Heart right ventricle (tissue), 16 donors: Measurements from ENCODE around the gene EHBP1. TPM values are rescaled to one million over a fixed set of nuclear protein-coding genes. Genes with fewer than 3 reads are reported as not detected.

Source experiments
- ATAC-seq, 8 donors: fragments of 200-7000 bp; cut with Tn5 transposase; one replicate each; pipeline ENCODE4 v1.9.1; 2020; ENCODE audit warnings: mild to moderate bottlenecking in 8 of 8, moderate library complexity in 8 of 8, moderate number of reproducible peaks in 1 of 8
- DNase-seq, 2 donors: peaks; one replicate each; pipeline ENCODE4 v3.0.0-alpha.2; 2020
- H3K27ac ChIP-seq, 10 donors: fragments of 200-600 bp; sonication (generic) in 2 of 10; one replicate each; pipeline versions ENCODE4 v1.5.0 to v1.8.0; 2020 to 2022; ENCODE audit warnings: mild to moderate bottlenecking in 3 of 10
- H3K27me3 ChIP-seq, 7 donors: fragments of 200-600 bp; one replicate each; pipeline ENCODE4 v1.8.0; 2021 to 2022; ENCODE audit warnings: mild to moderate bottlenecking in 2 of 7
- H3K36me3 ChIP-seq, 9 donors: fragments of 200-600 bp; sonication (generic) in 1 of 9; one replicate each; pipeline versions ENCODE4 v1.5.0 to v1.8.0; 2020 to 2022; ENCODE audit warnings: mild to moderate bottlenecking in 2 of 9
- H3K4me1 ChIP-seq, 9 donors: fragments of 200-600 bp; sonication (generic) in 1 of 9; one replicate each; pipeline versions ENCODE4 v1.5.0 to v1.8.0; 2020 to 2022; ENCODE audit warnings: mild to moderate bottlenecking in 4 of 9
- H3K4me3 ChIP-seq, 10 donors: fragments of 200-600 bp; sonication (generic) in 2 of 10; one replicate each; pipeline versions ENCODE4 v1.5.0 to v1.8.0; 2020 to 2022; ENCODE audit warnings: mild to moderate bottlenecking in 7 of 10, moderate library complexity in 2 of 10
- H3K9me3 ChIP-seq, 11 donors: fragments of 200-600 bp in 10 of 11; sonication (generic) in 2 of 11; one replicate each; pipeline versions ENCODE4 v1.5.0 to v1.8.0; 2013 to 2022; ENCODE audit warnings: mild to moderate bottlenecking in 2 of 11, control low read depth in 1 of 11, moderate library complexity in 1 of 11
- CTCF ChIP-seq, 9 donors: fragments of 200-600 bp; sonication (generic) in 2 of 9; IDR thresholded peaks; one replicate each; pipeline versions ENCODE4 v1.5.0 to v1.8.0; 2021 to 2022; ENCODE audit warnings: antibody characterized with exemption in 9 of 9, mild to moderate bottlenecking in 5 of 9, moderate library complexity in 1 of 9
- WGBS, 2 donors: extraction: QIAGEN DNeasy Blood & Tissue Kit; methylation state at CpG; one replicate each; pipeline ENCODE4 v1.1.7; 2013; ENCODE audit warnings: inconsistent platforms in 1 of 2; 5-methylcytosine and 5-hydroxymethylcytosine counted together
- intact Hi-C, 10 donors: fragments of 100-400 bp; cut with DNase I; formaldehyde crosslinking; loops; one replicate each; pipeline versions ENCODE4 v1.11.1 to v1.14.2; 2022
- polyA plus RNA-seq, 2 donors: library from polyadenylated mRNA; stranded (reverse); fragments of 200-250 nt; gene quantifications; one replicate each; pipeline ENCODE4 v1.2.3, GENCODE V29; 2013
- total RNA-seq, 10 donors: library from RNA; stranded (reverse); fragmentation: NEBNext Ultra II Directional in 3 of 10; extraction: Animal tissue kit (Norgen Biotek cat#: 25700) in 3 of 10; gene quantifications; one replicate each; pipeline versions ENCODE4 v1.2.1 to v1.2.4, GENCODE V29; 2021 to 2023
- donor health status: Arrhythmogenic right ventricular cardiomyopathy.
- donor health status: ischemic (EF 13 %, LVEDD 7.1; RV severe dilation, severe dysfunction).
- donor health status: healthy with polysubstance abuse.
- donor health status: DM: no; HTN: yes; CAD: no.
- donor health status: DM: no; HTN: no; CAD: no.
- donor health status: ischemic (EF 25% LVEDD 6.9; RV normal size, moderate dysfunction).
- donor health status: ischemic (EF 25% LVEDD 5.7; RV mildly dilated, moderate dysfunction).
- donor health status: healthy.
- donor health status: DM: yes; HTN: yes; CAD: no.
- donor health status: Ischemic cardiomyopathy.
- donor health status: ischemic (EF 35%, LVEDD 5.7; RV mildly dilated, moderate dysfunction).
- donor health status: nonischemic (EF 11% LVEDD 7.7; RV severe dilation, severe dysfunction).
- donor health status: DM: yes; HTN: yes; CAD: no.
- donor health status: PGD.
- donor health status: ischemic (EF 29% LVEDD 5.4; RV normal size, mild dysfunction).
- donor health status: nonischemic (EF 23%, LVEDD 6.1; RV moderate dilation, normal function).

The EHBP1 gene
- total and polyA plus RNA-seq, 12 donors = 7.8 to 26.1 (median 20.1) TPM

GRCh38 chr2:62801110-62801509 is 95.6 kb downstream of the EHBP1 start:
- H3K27me3 ChIP-seq = no peaks in the 10 kb centered on the region
- no peak overlapping the region for H3K4me3 ChIP-seq
- peaks cover 0 to 5% (median 0%) of the 10 kb centered on the region in 9 donors for H3K4me1 ChIP-seq
- ATAC-seq (no peak), DNase-seq (no peak)
- peaks cover 0 to 7% (median 0%) of the 10 kb centered on the region in 9 donors for H3K36me3 ChIP-seq
- no peak overlapping the region for H3K27ac ChIP-seq
- TF ChIP-seq CTCF (IDR thresholded peaks at IDR 0.05) = no peak
- no peaks in the 10 kb centered on the region for H3K9me3 ChIP-seq
- 91 to 96% methylated on average over 4 of the region's 4 CpGs for WGBS, 2 donors
- intact Hi-C loops = loop anchor here in 1 of 10 donors (10.0 kb wide), 1 partner anchor 134 kb away; no protein-coding TSS in a partner anchor

- peaks cover 0 to 5% (median 0%) of the 10 kb centered on the region in 9 donors for H3K4me1 ChIP-seq
- H3K4me3 ChIP-seq = no peak overlapping the region
- no peak overlapping the region for H3K27ac ChIP-seq
- DNase-seq (no peak), ATAC-seq (no peak)
- H3K9me3 ChIP-seq = peaks cover 0 to 3% (median 0%) of the 10 kb centered on the region in 11 donors
- TF ChIP-seq CTCF (IDR thresholded peaks at IDR 0.05) = no peak
- 73 to 83% methylated on average over 4 of the region's 4 CpGs for WGBS, 2 donors
- H3K27me3 ChIP-seq = no peaks in the 10 kb centered on the region
- intact Hi-C loops = loop anchor here in 1 of 10 donors (10.0 kb wide), 1 partner anchor 133 kb away; no protein-coding TSS in a partner anchor
- peaks cover 0 to 12% (median 0%) of the 10 kb centered on the region in 9 donors for H3K36me3 ChIP-seq
Observed at GRCh38 chr2:62801814-62802523, 96.5 kb downstream of the EHBP1 start.

GRCh38 chr2:62803961-62804360 is 98.4 kb downstream of the EHBP1 start:
- H3K9me3 ChIP-seq = peaks cover 0 to 18% (median 6%) of the 10 kb centered on the region in 11 donors
- intact Hi-C loops = loop anchor here in 1 of 10 donors (10.0 kb wide), 1 partner anchor 131 kb away; no protein-coding TSS in a partner anchor
- DNase-seq = no peak
- H3K4me3 ChIP-seq = no peak overlapping the region
- H3K4me1 ChIP-seq = peaks cover 0 to 5% (median 0%) of the 10 kb centered on the region in 9 donors
- TF ChIP-seq CTCF (IDR thresholded peaks at IDR 0.05) = no peak
- no peak for ATAC-seq
- H3K27me3 ChIP-seq = no peaks in the 10 kb centered on the region
- peaks cover 0 to 12% (median 0%) of the 10 kb centered on the region in 9 donors for H3K36me3 ChIP-seq
- no peak overlapping the region for H3K27ac ChIP-seq

GRCh38 chr2:62806231-62806630 is 100.7 kb downstream of the EHBP1 start:
- WGBS, 2 donors = 95 to 97% methylated on average over 7 of the region's 7 CpGs
- Histone ChIP-seq H3K27ac (no peak overlapping the region), H3K9me3 (peaks cover 0 to 18% (median 6%) of the 10 kb centered on the region in 11 donors), H3K27me3 (no peaks in the 10 kb centered on the region), H3K4me1 (peaks cover 0 to 5% (median 0%) of the 10 kb centered on the region in 9 donors), H3K36me3 (peaks cover 0 to 12% (median 0%) of the 10 kb centered on the region in 9 donors), H3K4me3 (no peak overlapping the region)
- DNase-seq = no peak
- no peak for ATAC-seq
- no peak for TF ChIP-seq CTCF (IDR thresholded peaks at IDR 0.05)
- intact Hi-C loops = loop anchor here in 1 of 10 donors (10.0 kb wide), 1 partner anchor 129 kb away; no protein-coding TSS in a partner anchor
